K562 (cell line): Measurements from ENCODE around the gene GGA2. TPM values are rescaled to one million over a fixed set of nuclear protein-coding genes. Genes with fewer than 3 reads are reported as not detected.

Source experiments
- CREB5 ChIP-seq: fragments of 250-450 bp; sonication (Bioruptor Pico); IDR thresholded peaks from 2 replicates; pipeline ENCODE4 v1.5.0; 2020; ENCODE audit warnings: mild to moderate bottlenecking
- E2F5 ChIP-seq: sonication (generic); formaldehyde crosslinking; IDR thresholded peaks from 2 replicates; pipeline ENCODE4 v1.8.0; 2022; ENCODE audit warnings: mild to moderate bottlenecking, missing genetic modification reagents
- ELF1 ChIP-seq: fragments of 200-800 bp; sonication (Bioruptor generic); IDR thresholded peaks from 2 replicates; pipeline ENCODE4 v1.6.1; 2016; ENCODE audit warnings: missing genetic modification characterization, missing compliant biosample characterization
- ETV5 ChIP-seq: sonication (generic); formaldehyde crosslinking; IDR thresholded peaks from 2 replicates; pipeline ENCODE4 v1.4.0; 2020; ENCODE audit warnings: low read depth, mild to moderate bottlenecking, missing genetic modification reagents
- GATA2 ChIP-seq: sonication (generic); formaldehyde crosslinking; IDR thresholded peaks from 2 replicates; pipeline ENCODE4 v1.4.0; 2020; ENCODE audit warnings: mild to moderate bottlenecking, missing genetic modification reagents
- HES1 ChIP-seq: fragments of 450-650 bp; IDR thresholded peaks from 2 replicates; pipeline ENCODE4 v1.6.1; 2016; ENCODE audit warnings: low read depth, mild to moderate bottlenecking, moderate library complexity
- JUNB ChIP-seq: fragments of 450-650 bp; formaldehyde crosslinking; conservative IDR thresholded peaks from 2 replicates; pipeline ENCODE4 v1.4.0; 2020; ENCODE audit warnings: mild to moderate bottlenecking
- LARP7 ChIP-seq: fragments of 450-650 bp; IDR thresholded peaks from 2 replicates; pipeline ENCODE4 v1.6.1; 2016
- MCM2 ChIP-seq: fragments of 450-650 bp; IDR thresholded peaks from 2 replicates; pipeline ENCODE4 v1.6.1; 2017; ENCODE audit warnings: low read depth, mild to moderate bottlenecking
- NR2F6 ChIP-seq: fragments of 450-650 bp; formaldehyde crosslinking; IDR thresholded peaks from 2 replicates; pipeline ENCODE4 v1.4.0; 2020; ENCODE audit warnings: mild to moderate bottlenecking
- PML ChIP-seq: IDR thresholded peaks from 2 replicates; pipeline ENCODE4 v1.6.1; 2012; ENCODE audit warnings: low read length, inconsistent platforms
- POLR2A ChIP-seq: fragments of 450-650 bp; conservative IDR thresholded peaks from 2 replicates; pipeline ENCODE4 v1.6.1; 2016
- POLR2AphosphoS2 ChIP-seq: IDR thresholded peaks from 2 replicates; pipeline ENCODE4 v1.6.1; 2012; ENCODE audit warnings: low read length, improper control_type of control experiment
- POU5F1 ChIP-seq: fragments of 150-350 bp; IDR thresholded peaks from 2 replicates; pipeline ENCODE4 v1.6.1; 2014; ENCODE audit warnings: borderline replicate concordance, low read length, low read depth, mild to moderate bottlenecking; ENCODE audit not compliant: partially characterized antibody
- RBBP5 ChIP-seq: fragments of 200-600 bp; sonication (generic); IDR thresholded peaks from 2 replicates; pipeline ENCODE4 v1.6.1; 2012; ENCODE audit warnings: borderline replicate concordance, mild to moderate bottlenecking, low read length, control low read depth, inconsistent platforms; ENCODE audit not compliant: insufficient read depth, poor library complexity, severe bottlenecking
- RBFOX2 ChIP-seq: fragments of 200-400 bp; formaldehyde crosslinking; IDR thresholded peaks from 2 replicates; pipeline ENCODE4 v1.6.1; 2017; ENCODE audit warnings: low read depth, mild to moderate bottlenecking, low read length, moderate library complexity
- WHSC1 ChIP-seq: IDR thresholded peaks from one replicate; pipeline ENCODE4 v1.6.1; 2012; ENCODE audit warnings: low read length, control low read depth, inconsistent platforms
- ZEB2 ChIP-seq: fragments of 450-650 bp; IDR thresholded peaks from 2 replicates; pipeline ENCODE4 v1.6.1; 2016
- ZNF384 ChIP-seq: IDR thresholded peaks from 2 replicates; pipeline ENCODE4 v1.6.1; 2012; ENCODE audit warnings: low read depth, low read length, improper control_type of control experiment
- ZNF586 ChIP-seq: fragments of 450-650 bp; formaldehyde crosslinking; conservative IDR thresholded peaks from 2 replicates; pipeline ENCODE4 v1.4.0; 2020; ENCODE audit warnings: mild to moderate bottlenecking, moderate library complexity
- ZNF79 ChIP-seq: fragments of 250-450 bp; sonication (Bioruptor Pico); IDR thresholded peaks from 2 replicates; pipeline ENCODE4 v1.4.0; 2020; ENCODE audit warnings: low read depth, mild to moderate bottlenecking, moderate library complexity
- polyA plus RNA-seq, 8 experiments: library from polyadenylated mRNA; depleted of rRNA in 4 of 8; stranded (reverse) in 5 of 8; unstranded in 3 of 8; fragments of >200 nt; fragmentation: Nextera tagmentation in 2 of 8; fragmentation: Illumina TruSeq in 1 of 8; extraction: Ambion mirVana in 2 of 8; extraction: Trizol in 1 of 8; gene quantifications; 2 replicates each; pipeline versions ENCODE4 v1.2.1 to v1.2.3, GENCODE V29; 2011 to 2014; ENCODE audit warnings: inconsistent platforms in 1 of 8, missing spikeins in 1 of 8
- total RNA-seq, 7 experiments: library from RNA; depleted of rRNA in 6 of 7; stranded (reverse); fragments of >200 nt in 6 of 7; fragmentation: Illumina TruSeq in 2 of 7; extraction: Trizol in 2 of 7; gene quantifications; 2 replicates each; pipeline versions ENCODE4 v1.2.1 to v1.2.3, GENCODE V29; 2011 to 2021; ENCODE audit warnings: low replicate concordance in 1 of 7
- TF ChIP-seq, protein P1 (sequence below): sonication (generic); formaldehyde crosslinking; IDR thresholded peaks from 2 replicates; pipeline ENCODE4 v1.8.1; 2022; ENCODE audit warnings: missing genetic modification reagents
- TF ChIP-seq, protein P2 (sequence below), 2 experiments: fragments of 200-800 bp in 1 of 2; sonication (Bioruptor generic) in 1 of 2; sonication (generic) in 1 of 2; formaldehyde crosslinking in 1 of 2; IDR thresholded peaks in 1 of 2; conservative IDR thresholded peaks in 1 of 2; 2 replicates each; pipeline versions ENCODE4 v1.5.0 to v1.6.1; 2016 to 2020; ENCODE audit warnings: missing compliant biosample characterization in 1 of 2, missing genetic modification characterization in 1 of 2, missing genetic modification reagents in 1 of 2

The GGA2 gene
- total and polyA plus RNA-seq, 9 of the 15 experiments (the other 6 are each of a cell fraction or from before 2014, with no cell fraction given): 11.9 to 133 (median 66.3) TPM

GRCh38 chr16:23557779-23558702 lies 47.7 kb upstream of the GGA2 start (continued):
- TF ChIP-seq RBFOX2: peak; percentile 75
- no peak for TF ChIP-seq WHSC1
- TF ChIP-seq POU5F1: no peak
- no peak for TF ChIP-seq LARP7
- no peak for TF ChIP-seq ZNF586
- TF ChIP-seq ZEB2: no peak
- no peak for TF ChIP-seq ETV5
- TF ChIP-seq, protein P1, sequence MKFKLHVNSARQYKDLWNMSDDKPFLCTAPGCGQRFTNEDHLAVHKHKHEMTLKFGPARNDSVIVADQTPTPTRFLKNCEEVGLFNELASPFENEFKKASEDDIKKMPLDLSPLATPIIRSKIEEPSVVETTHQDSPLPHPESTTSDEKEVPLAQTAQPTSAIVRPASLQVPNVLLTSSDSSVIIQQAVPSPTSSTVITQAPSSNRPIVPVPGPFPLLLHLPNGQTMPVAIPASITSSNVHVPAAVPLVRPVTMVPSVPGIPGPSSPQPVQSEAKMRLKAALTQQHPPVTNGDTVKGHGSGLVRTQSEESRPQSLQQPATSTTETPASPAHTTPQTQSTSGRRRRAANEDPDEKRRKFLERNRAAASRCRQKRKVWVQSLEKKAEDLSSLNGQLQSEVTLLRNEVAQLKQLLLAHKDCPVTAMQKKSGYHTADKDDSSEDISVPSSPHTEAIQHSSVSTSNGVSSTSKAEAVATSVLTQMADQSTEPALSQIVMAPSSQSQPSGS (CRISPR knock-in tag): no peak
- no peak for TF ChIP-seq HES1
- no peak for TF ChIP-seq MCM2
- no peak for TF ChIP-seq GATA2 (CRISPR knock-in tag)
- TF ChIP-seq, protein P2, sequence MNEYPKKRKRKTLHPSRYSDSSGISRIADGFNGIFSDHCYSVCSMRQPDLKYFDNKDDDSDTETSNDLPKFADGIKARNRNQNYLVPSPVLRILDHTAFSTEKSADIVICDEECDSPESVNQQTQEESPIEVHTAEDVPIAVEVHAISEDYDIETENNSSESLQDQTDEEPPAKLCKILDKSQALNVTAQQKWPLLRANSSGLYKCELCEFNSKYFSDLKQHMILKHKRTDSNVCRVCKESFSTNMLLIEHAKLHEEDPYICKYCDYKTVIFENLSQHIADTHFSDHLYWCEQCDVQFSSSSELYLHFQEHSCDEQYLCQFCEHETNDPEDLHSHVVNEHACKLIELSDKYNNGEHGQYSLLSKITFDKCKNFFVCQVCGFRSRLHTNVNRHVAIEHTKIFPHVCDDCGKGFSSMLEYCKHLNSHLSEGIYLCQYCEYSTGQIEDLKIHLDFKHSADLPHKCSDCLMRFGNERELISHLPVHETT (CRISPR knock-in tag; conservative IDR thresholded peaks at IDR 0.05 in 1 of 2, IDR thresholded peaks at IDR 0.05 in 1 of 2): no peak
- TF ChIP-seq PML: no peak
- TF ChIP-seq CREB5 (CRISPR knock-in tag): no peak
- TF ChIP-seq ZNF384: no peak
- no peak for TF ChIP-seq JUNB (CRISPR knock-in tag)
- TF ChIP-seq ELF1: no peak
- no peak for TF ChIP-seq POLR2AphosphoS2
- TF ChIP-seq POLR2A: no peak
- no peak for TF ChIP-seq E2F5 (CRISPR knock-in tag)
- no peak for TF ChIP-seq ZNF79 (CRISPR knock-in tag)
- peak; percentile 82 for TF ChIP-seq RBBP5
- no peak for TF ChIP-seq NR2F6 (CRISPR knock-in tag)
